CD4-positive, alpha-beta T cell treated with Interleukin-10 for 1 hour (primary cell): Measurements from ENCODE around the gene KRT75.
"Not testable (repeated sequence)": the region's sequence is repeated elsewhere in the genome, so short reads cannot be mapped to it uniquely, and the experiment has no call there.

Experiments
- DNase-seq: peaks from one replicate; pipeline ENCODE4 v3.0.0-alpha.2; 2020

KRT75 gene

DNA sequence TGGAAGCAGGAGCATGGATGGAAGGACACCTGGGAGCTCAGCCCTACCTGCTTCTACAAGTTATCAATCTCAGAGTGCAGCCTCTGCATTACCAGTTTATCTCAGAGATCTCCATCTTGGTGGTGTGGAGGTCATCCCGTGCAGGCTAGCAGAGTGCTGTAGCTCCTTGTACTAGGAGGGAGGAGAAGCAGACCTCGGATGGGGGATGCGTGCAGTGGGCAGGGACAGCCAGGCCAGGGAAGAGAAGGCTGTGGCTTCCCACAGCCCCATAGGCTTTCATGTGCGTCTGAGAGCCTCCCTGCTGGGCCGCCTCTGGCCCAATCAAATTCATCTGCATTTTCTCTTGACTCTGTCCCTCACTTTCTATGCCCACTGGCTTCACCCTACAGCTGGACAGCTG is 19.2 kb downstream of the KRT75 start:
- DNase-seq = no peak

DNA sequence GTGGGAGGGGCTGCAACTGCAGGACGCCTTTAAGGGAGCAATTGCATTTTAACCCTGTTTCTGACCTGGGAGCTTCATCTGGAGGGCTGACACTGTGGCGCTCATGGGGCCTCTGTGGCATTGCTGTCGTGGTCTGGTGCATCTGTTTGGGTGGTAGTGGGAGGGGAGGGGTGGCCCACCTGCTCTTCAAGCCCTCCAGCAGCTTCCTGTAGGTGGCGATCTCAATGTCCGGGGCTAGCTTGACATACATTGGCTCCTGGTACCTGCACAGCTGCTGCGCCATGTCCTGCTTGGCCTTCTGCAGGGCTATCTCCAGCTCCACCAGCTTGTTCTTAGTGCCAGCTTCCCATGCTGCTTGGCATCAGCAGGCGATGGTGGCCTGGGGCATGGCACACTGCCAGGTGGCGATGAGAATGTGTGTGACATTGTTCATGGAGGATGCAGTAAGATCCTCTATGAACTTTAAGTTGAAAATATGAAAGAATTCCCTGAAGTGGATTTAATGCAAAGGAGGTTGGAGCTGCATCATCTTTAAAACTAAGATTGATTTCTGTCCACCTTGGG is 20.3 kb downstream of the KRT75 start:
- DNase-seq = no peak

DNA sequence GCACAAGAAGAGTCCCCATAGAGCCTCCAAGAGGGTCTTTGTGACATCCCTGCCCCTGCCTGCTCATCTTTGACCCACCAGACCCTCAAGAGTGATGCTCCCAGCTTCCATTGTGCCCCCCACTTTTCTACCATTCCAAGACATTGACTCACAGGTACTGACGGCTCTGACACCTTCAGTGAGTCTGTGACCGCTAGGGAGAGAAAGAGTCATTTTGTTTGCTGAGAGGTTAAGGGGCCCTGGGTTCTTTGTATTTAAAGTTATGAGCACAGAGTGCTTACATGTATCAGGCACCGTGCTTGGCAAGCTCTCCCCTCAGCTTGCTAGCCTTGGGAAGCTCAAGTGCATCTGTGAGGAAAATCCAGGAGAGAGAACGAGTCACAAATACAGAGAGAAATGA is 21.0 kb downstream of the KRT75 start:
- no peak for DNase-seq

DNA sequence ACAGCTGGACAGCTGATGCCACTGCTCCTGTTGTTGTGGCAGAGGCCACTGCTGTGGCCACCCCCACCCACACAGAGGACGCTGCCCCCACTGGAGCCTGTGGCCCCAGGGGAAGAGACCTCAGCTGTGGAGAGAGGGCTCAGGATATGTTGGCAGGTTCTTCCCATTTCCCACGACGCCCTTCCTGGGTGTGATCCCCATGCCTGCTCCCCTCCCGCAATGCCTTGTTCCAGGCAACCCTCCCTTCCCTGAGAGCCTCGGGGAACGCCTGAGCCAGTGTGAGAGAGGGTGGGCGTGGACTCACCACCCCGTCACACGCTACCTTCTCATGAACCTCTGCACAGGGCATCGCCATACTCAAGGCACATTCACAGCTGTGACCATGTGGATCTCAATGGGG is 22.4 kb downstream of the KRT75 start:
- DNase-seq = no peak

DNA sequence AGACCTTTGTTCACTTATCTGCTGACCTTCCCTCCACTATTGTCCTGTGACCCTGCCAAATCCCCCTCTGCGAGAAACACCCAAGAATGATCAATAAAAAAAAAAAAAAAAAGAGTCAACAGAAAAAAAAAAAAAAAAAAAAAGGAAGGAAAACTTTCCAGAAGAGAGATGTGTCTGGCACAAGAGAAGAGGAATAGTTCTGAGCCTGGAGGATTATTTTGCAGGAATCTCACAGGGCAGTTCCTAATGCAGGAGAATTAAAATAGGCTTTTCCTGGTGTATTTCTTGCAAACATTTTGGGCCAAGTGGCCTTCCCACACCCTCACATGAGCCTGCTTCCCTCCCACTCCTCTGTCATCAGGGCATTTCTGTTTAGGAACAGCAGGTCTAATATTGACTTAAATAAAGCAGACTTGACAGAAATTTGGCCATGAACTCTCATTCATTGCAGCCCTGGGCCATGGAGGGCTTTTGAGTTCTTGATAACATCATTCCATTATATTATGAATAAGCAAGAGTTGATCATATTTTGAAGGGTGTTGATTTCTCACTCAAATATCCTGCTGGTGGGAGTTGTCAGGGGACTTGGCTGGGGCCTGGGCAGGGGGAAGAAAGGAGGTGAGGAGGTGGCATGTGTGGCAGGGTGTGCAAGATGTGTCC is 23.5 kb downstream of the KRT75 start:
- not testable (repeated sequence) for DNase-seq

DNA sequence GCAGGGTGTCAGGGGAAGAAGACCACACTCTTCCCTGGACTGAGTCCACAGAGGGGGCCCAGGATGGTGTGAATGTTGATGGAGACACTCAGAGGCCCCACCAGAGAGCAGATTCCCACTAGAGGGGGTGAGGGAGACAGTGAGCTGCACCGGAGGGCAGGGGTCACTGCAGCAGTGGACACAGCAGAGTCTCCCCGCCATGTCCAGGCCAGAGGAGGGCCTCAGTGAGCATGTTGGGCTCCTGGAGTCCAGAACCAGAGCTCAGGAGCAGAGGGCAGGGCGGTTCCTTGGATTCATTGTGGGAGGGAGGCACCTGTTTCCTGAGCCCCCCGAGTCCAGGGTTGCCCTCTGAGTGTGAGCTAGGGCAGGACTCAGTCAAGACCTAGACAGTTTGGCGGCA is 26.3 kb downstream of the KRT75 start:
- no peak for DNase-seq

DNA sequence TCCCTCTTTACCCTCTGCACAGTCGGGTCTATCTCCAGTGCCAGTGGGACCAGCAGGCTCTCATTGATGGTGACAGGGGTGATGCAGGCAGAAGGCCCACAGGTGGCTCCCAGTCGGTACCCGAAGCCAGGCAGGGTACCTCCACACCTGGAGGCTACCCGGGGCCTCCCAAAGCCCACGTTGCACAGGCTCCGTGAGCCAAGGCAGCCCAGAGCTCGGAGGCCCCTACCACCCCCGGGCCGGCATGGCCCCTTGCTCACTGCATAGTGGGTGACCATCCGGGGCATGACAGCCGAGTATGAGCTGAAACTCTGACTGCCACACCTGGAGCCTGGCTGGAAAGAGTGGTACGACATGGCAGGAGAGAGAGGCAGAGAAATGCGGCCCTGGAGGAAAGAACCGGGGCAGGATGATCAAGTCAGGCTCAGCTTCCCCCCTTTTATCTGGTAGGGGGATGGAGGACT is 28.2 kb downstream of the KRT75 start, which contains the start of gene KRT82:
TSS of gene KRT82 (minus strand) at position 414 of the 464 bp plus-strand sequence. CDS start at position 356, 58 bp downstream.
- no peak for DNase-seq

DNA sequence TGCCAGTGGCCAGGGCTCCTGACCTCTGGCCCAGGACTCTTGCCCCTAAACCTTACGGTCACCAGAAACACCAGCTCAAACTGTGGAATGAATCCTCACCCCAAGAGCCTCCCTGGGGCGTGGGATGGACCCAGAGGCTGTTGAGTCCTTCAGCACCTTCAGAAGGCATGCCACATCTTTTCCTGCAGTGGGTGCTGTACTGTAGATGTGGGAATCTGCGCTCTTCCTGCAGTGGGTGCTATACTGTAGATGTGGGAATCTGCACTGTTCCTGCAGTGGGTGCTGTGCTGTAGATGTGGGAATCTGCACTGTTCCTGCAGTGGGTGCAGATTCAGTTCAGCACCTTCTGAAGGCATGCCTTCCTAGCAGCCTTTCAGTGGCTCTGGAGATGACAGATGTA is 29.2 kb downstream of the KRT75 start:
- no peak for DNase-seq

DNA sequence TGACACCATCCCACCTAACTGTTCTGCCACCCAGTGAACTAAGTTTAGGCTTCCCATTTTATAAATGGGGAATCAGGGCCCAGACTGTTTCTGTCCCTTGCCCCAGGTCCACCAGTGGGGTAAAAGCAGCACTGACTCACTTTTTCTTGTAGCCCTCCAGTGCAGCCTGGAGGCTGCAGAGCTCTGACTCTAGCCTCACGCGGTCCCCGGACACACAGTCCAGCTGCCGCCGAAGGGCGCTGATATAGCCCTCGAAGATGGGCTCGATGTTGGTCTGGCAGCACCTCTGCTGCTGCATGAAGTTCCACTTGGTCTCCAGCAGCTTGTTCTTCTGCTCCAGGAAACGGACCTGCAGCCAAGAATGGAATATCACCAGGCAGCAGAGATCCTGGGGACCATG is 30.6 kb downstream of the KRT75 start:
- no peak for DNase-seq

DNA sequence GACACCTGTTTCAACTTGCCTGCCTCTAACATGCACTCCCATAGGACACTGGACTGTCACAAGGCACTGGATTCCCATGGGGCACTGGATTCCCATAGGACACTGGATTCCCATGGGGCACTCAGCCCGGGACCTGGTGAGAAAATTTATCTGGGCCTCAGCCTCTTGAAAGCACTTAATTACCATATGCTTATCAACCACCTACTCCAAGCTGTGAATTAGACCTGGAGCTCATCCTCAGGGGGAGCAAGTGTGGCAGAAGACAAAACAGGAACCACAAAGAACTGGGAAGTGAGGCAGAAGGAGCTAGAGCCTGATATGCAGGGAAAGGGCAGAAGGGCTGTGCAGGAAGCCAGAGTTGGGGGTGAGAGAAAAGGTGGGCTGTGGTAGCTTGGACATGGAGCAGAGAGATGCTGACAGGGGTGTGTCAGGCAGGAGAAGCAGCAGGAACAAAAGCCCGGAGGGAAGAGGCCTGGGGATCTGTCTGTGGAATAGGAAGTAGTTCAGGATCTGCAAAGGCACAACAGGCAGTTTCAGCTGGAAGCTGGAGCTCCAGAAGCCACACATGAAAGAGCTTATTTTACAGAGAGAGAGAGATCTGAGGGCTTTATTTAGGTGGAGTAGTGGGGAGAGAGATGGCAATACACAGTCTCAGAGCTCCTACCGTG is 31.2 kb downstream of the KRT75 start:
- DNase-seq = no peak

DNA sequence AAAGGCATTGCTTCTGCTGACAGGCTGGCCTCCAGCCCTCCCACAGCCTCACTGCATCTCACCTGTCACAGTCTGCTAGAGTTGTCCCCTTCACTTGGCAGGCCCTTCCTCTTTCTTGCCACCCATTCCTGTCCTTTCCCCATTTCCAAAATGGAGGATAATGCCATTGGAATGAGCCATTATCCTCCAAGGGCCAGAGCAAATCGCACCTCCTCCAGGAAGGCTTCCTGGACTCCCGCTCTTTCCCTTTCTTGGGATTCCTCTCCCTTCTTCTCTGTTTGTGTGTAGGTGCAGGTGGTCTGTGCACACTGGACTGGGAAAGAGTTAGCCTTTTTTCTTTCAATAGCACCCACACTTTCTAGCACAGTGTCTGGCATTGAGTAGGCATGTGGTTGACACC is 31.8 kb downstream of the KRT75 start:
- DNase-seq = no peak

DNA sequence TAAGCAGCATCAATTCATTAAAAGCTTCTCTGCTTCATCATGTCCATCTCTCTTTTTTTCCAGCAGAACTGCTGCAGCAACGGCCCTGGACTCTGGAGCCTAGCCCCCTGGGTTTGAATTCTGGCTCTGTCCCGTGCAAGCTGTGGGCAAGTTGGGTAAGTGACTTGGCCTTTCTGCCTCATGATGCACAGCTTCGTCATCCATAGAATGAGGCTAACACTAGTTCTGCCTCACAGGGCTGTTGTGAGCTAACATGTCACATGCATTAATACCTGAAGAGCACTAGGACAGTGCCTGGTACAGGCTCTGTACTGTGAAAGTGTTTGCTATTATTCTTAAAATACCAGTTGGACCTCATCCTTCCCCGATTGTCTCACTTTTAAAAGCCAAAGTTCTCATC is 32.2 kb downstream of the KRT75 start:
- DNase-seq = no peak

DNA sequence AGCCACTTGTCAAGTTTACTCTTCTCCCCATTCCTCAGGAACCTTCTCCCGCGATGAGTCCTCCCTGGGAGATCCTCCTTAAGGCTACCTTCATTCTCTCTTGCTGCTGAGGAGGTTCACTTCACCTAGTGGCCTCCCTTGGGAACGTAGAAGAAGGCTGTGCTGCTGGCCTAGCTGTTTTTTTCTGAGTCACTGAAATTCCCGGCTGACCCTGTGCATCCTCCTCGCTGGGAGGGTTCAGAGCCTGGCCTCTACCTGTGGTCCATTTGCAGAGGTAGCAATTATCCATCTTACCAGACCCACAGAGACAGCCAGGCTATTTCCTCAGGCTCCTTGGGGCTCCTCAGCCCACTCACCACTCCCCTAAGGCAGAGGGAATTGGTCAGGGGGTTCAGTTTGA is 32.6 kb downstream of the KRT75 start:
- no peak for DNase-seq

DNA sequence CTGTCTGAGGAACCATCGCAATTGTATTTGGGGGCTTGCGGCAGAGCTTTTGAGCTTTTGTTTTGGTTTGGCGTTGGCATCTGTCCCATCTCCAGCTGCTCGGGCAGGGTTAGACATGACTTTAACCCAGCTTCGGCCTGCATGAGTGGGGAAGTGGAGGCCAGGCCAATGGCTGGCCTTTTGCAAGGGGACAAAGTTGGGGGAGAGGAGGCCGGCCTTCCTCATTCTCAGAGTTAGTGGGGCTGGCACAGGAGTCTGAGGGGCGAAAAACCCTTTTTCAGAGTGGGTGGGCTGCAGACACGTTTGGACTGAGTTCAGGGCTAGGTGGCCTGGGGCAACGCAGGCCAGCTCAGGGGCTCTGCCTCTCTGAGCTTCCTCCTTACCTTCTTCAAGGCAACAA is 33.3 kb downstream of the KRT75 start:
- no peak for DNase-seq

DNA sequence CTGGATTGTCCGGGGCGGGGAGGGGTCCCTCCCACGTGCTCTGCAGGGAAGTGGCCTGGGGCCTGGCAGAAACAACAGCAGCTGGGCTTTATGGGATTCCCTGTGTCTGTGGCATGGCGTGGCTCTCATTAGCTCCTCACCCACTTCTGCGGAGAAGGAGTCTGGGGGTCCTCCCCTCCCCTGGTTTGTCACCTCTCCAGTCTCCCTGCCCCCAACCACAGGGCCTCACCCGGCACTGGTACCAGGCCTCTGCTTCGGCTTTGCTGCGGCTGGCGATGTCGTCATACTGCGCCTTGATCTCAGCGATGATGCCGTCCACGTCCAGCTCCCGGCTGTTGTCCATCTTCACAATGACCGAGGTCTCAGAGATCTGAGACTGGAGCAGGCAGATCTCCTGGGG is 34.4 kb downstream of the KRT75 start:
- no peak for DNase-seq

DNA sequence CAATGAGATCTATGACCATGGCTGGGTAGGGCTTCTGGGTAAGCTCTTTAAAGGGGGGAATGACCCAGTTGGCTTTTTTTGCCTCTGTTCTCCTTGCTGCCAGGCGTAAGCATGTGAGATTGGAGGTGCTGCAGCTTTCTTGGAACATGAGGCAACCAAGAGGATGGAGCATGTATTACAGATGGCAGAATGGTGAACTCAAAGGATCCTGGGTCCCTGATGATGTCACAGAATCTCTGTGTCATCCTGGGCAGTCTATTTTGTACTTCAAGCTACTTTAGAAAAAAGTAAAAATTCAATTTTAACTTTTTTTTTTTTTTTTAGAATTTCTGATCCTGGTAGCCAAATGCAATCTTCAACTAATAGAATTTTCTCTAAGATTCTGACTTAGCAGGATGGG is 36.0 kb downstream of the KRT75 start:
- DNase-seq = no peak

DNA sequence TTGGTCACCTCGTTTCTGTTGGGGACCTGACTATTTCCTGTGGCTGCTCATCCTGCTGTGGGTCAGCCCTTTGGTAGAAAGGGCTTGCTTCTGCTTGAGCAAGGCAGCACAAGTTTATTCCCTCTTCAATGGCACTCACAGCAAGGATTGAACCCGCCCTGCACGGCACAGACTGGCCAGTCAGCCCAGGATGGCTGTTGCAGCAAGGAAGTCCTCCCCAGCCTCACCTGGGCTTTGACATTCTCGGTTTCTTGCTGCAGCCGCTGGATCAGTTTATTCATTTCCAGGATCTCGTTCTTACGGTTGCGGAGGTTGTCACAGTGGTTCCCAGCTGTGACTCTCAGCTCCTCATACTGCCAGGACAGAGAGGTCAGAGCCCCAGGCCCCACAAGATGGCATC is 37.5 kb downstream of the KRT75 start:
- DNase-seq = no peak

DNA sequence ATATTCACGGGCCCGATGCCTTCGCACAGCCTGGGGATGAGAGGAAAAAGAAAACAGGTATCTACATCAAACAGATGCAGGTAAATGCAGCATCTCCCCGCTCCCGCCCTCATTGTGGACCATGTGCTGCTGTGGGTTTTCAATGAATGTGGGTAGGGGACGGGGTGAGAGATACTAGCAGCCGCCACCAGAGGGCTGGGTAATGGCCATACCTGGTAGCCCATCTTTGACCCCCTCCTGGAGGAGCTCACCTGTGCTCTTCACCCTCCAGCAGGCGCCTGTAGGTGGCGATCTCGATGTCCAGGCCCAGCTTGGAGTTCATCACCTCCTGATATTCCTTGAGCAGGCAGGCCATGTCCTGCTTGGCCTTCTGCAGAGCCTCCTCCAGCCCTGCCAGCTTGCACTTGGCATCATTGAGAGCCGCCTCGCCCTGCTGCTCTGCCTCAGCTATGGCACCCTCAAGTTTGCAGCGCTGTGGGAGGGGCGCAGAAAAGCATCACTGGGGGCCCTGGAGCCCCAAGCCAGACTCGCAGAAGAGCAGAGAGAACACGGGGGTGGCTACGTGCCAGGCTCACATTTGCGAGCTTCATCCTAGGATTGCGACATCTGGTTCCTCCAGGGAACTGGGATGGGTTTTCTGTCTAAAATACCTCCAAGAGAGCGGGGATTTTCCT is 38.3 kb downstream of the KRT75 start:
- peak; percentile 1 for DNase-seq

DNA sequence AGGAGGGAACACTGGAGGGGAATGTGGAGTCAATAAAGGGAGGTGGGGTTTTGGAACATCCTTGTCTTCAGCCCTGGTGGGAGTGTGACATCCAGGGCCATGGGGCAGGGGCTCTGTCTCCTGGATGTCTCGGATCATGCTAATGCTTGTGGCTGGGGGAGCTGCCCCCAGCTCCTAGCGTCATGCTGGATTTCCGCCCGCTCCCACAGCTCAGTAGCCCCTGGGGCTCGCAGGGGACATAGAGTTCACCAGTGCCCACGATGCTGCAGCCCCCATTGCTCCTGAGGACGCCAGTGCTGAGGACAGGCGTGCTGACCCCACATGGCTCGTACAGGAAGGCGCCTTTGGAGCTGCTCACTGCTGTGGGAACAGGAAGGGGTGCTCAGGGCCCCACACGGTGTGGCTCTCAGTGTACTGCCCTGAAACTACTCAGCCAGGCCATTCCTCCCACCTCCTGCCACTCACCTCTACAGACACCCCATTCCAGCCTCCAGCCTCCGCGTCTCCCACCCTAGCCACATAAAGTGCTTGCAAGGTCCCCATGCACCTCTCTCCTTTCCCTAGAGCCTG is 39.2 kb downstream of the KRT75 start:
- no peak for DNase-seq

DNA sequence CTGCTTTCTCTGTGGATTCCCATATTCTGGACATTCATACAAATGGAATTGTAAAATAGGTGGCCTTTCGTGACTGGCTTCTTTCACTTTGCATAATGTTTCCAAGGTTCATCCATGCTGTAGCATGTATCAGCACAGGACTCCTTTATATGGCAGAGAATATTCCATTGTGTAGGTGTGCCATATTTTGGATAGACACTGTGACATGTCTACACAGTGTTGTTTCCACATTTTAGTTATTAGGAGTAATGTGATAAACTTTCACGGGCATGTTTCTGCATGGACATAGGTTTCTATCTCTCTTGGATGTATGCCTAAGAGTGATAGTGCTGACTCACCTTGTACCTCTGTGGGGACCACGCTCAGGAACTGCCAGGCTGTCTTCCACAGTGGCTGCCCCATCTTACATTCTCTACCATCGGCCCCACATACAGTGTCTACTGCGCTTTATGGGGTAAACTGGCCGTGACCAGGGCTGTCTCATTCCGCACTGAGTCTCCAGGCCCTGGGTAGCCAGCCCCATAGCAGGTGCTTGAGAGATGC is 41.6 kb downstream of the KRT75 start:
- DNase-seq = no peak

DNA sequence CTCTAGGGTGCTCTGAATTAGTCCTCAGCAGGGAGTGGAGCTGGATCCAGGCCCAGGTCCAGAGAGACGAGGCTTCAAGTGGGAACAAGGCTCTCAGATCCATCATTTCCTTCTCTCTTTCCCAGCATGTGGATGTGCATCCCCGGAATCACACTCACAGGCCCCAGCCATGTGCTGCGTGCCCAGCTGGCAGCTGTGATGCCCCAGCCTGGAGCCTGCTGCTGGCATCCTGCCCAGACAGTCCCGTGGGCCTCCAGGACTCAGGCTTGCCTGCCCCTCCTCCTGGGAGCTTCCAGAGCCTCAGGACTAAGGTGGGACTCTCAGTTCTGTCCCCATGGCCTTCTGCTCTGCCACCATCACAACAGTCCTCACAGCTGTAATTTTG is 42.6 kb downstream of the KRT75 start:
- DNase-seq = no peak

DNA sequence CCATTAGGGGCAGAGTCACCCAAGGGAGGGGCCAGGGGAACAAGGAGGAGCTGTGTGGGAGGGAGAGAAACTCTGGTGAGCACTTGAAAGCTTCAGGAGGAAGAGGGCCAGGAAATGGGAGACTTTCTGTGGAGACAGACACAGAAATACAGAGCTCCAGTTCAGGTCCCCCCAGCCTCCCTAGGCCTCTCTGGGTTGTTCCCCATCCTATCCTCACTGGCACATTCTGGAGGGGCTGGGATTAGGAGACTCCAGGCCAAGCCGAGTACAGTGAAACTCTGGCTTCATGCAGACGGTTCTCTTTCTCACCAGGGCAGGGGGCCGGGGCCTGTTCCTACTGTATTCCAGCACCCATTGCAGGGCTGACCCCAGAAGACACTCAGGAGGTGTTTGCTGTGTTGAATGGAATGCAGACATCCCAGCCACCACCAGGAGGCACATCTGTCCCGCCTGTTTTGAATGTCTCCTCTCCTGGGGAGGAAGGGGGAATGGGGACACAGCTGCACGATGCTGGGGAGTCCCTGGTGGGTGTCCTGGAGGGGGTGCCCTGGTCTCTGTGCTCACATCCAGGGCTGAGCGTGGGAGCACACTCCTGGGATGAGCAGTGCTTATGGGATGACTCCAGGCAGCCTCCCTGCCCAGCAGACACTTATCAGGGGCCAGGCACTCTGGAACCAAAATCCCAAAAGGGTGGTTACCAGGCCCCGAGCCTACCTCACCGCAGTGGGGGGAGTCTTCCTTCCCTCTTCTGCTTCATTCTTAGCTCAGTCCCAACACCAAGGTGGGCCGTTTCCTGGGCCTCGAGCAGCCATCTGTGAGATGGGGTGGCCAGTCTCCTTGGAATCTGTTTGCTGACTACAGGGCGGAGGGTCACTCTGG is 43.2 kb downstream of the KRT75 start:
- peak; percentile 8 for DNase-seq
